H1 (cell line): ENCODE data around the gene PDE2A. TPM values are rescaled to one million over a fixed set of nuclear protein-coding genes. Genes with fewer than 3 reads are reported as not detected.

Experiments used
- CTCF ChIA-PET: fragments of 300-600 bp; sonication (Branson Sonifier 250); formaldehyde crosslinking; loops from one replicate; lab custom pipeline; 2021; ENCODE audit not compliant: partially characterized antibody; lab: Charles Lee
- POLR2A ChIA-PET: fragments of 300-600 bp; sonication (Branson Sonifier 250); formaldehyde crosslinking; loops from one replicate; lab custom pipeline; 2021; ENCODE audit warnings: inconsistent platforms; ENCODE audit not compliant: partially characterized antibody; lab: Charles Lee
- DNase-seq, 2 experiments: peaks; one replicate each; pipeline versions ENCODE4 v3.0.0 to v3.0.0-alpha.2; 2010 to 2022; ENCODE audit warnings: low spot score in 2 of 2, low read depth in 1 of 2, mixed read lengths in 1 of 2
- FAIRE-seq: peaks from 2 replicates; lab custom pipeline; 2011; peaks lifted over from hg19 to GRCh38; lab: Jason Lieb, UNC
- H2AFZ ChIP-seq: 2 replicates; pipeline ENCODE4 v1.8.1; 2012; ENCODE audit warnings: low read length, inconsistent platforms
- H2AK5ac ChIP-seq: 2 replicates; pipeline ENCODE4 v1.6.1; 2013; ENCODE audit warnings: low read depth, low read length
- H2BK120ac ChIP-seq: replicated peaks from 2 replicates; pipeline ENCODE3; 2013; ENCODE audit warnings: low read depth, low read length, inconsistent platforms
- H2BK12ac ChIP-seq: 2 replicates; pipeline ENCODE4 v1.6.1; 2013; ENCODE audit warnings: low read depth, low read length
- H2BK15ac ChIP-seq: 2 replicates; pipeline ENCODE4 v1.6.1; 2013; ENCODE audit warnings: low read length
- H2BK20ac ChIP-seq: 2 replicates; pipeline ENCODE4 v1.6.1; 2013; ENCODE audit warnings: low read length
- H2BK5ac ChIP-seq: 2 replicates; pipeline ENCODE4 v1.6.1; 2013; ENCODE audit warnings: low read depth, low read length
- H3K14ac ChIP-seq: 2 replicates; pipeline ENCODE4 v1.6.1; 2013; ENCODE audit warnings: inconsistent platforms; ENCODE audit not compliant: insufficient read length
- H3K18ac ChIP-seq: 2 replicates; pipeline ENCODE4 v1.6.1; 2013; ENCODE audit warnings: low read length; ENCODE audit errors: extremely low read depth
- H3K23ac ChIP-seq: 2 replicates; pipeline ENCODE4 v1.6.1; 2013; ENCODE audit warnings: inconsistent platforms; ENCODE audit not compliant: insufficient read length
- H3K23me2 ChIP-seq: 2 replicates; pipeline ENCODE4 v1.6.1; 2013; ENCODE audit warnings: low read depth, low read length
- H3K27ac ChIP-seq: 2 replicates; pipeline ENCODE4 v1.6.1; 2011; ENCODE audit warnings: low read depth, low read length, inconsistent platforms
- H3K27me3 ChIP-seq, 4 experiments: replicated peaks in 1 of 4; 1 replicate in 1 of 4; 2 replicates in 3 of 4; pipeline versions ENCODE4 v1.6.1 to v1.8.1; 2011 to 2013; ENCODE audit warnings: low read length in 3 of 4, mild to moderate bottlenecking in 3 of 4, inconsistent platforms in 2 of 4, mixed read lengths in 2 of 4, moderate library complexity in 1 of 4; ENCODE audit not compliant: control insufficient read depth in 3 of 4, insufficient read depth in 3 of 4; ENCODE audit errors: extremely low read depth in 1 of 4
- H3K36me3 ChIP-seq, 4 experiments: 2 replicates each; pipeline versions ENCODE4 v1.6.1 to v1.8.1; 2011 to 2013; ENCODE audit warnings: mild to moderate bottlenecking in 4 of 4, low read length in 3 of 4, moderate library complexity in 2 of 4, control low read depth in 1 of 4, inconsistent platforms in 1 of 4; ENCODE audit not compliant: insufficient read depth in 4 of 4, control insufficient read depth in 2 of 4
- H3K4ac ChIP-seq: replicated peaks from 2 replicates; pipeline ENCODE3; 2013; ENCODE audit warnings: low read length, low read depth, mixed read lengths, inconsistent platforms; ENCODE audit not compliant: insufficient read length
- H3K4me1 ChIP-seq, 4 experiments: replicated peaks in 1 of 4; 1 replicate in 1 of 4; 2 replicates in 3 of 4; pipeline versions ENCODE4 v1.6.1 to v1.8.1; 2011 to 2013; ENCODE audit warnings: low read length in 3 of 4, inconsistent platforms in 2 of 4, mixed read lengths in 1 of 4; ENCODE audit not compliant: insufficient read depth in 4 of 4, control insufficient read depth in 3 of 4
- H3K4me2 ChIP-seq, 2 experiments: 2 replicates each; pipeline versions ENCODE4 v1.6.1 to v1.8.1; 2011 to 2013; ENCODE audit warnings: low read depth in 2 of 2, low read length in 2 of 2, control low read depth in 1 of 2, inconsistent platforms in 1 of 2, mild to moderate bottlenecking in 1 of 2; ENCODE audit not compliant: insufficient read depth in 1 of 2
- H3K4me3 ChIP-seq, 4 experiments: fragments of 200-600, 300-600 bp in 1 of 4; sonication (generic), shearing (Covaris generic), sonication (Bioruptor Twin) in 1 of 4; 2 replicates each; pipeline versions ENCODE4 v1.5.1 to v1.8.1; 2011 to 2016; ENCODE audit warnings: low read length in 4 of 4, low read depth in 3 of 4, control low read depth in 2 of 4, inconsistent platforms in 2 of 4, mild to moderate bottlenecking in 2 of 4, mixed read lengths in 1 of 4, moderate library complexity in 1 of 4; ENCODE audit not compliant: insufficient read depth in 2 of 4; ENCODE audit errors: extremely low read depth in 1 of 4
- H3K56ac ChIP-seq: replicated peaks from 2 replicates; pipeline ENCODE3; 2013; ENCODE audit warnings: low read depth, mild to moderate bottlenecking, mixed read lengths, low read length, inconsistent platforms; ENCODE audit not compliant: insufficient read length
- H3K79me1 ChIP-seq: 2 replicates; pipeline ENCODE4 v1.6.1; 2013; ENCODE audit warnings: low read depth, low read length, control low read depth
- H3K79me2 ChIP-seq, 2 experiments: 2 replicates each; pipeline versions ENCODE4 v1.6.1 to v1.8.1; 2012 to 2013; ENCODE audit warnings: low read length in 2 of 2, mild to moderate bottlenecking in 2 of 2, inconsistent platforms in 1 of 2; ENCODE audit not compliant: insufficient read depth in 2 of 2, control insufficient read depth in 1 of 2
- H3K9ac ChIP-seq, 4 experiments: replicated peaks in 1 of 4; 1 replicate in 1 of 4; 2 replicates in 3 of 4; pipeline versions ENCODE4 v1.6.1 to v1.8.1; 2011 to 2013; ENCODE audit warnings: low read depth in 3 of 4, low read length in 3 of 4, control low read depth in 2 of 4, mild to moderate bottlenecking in 2 of 4, moderate library complexity in 2 of 4, inconsistent platforms in 1 of 4; ENCODE audit errors: extremely low read depth in 1 of 4
- H3K9me3 ChIP-seq, 2 experiments: 2 replicates each; pipeline versions ENCODE4 v1.6.1 to v1.8.1; 2012 to 2013; ENCODE audit warnings: mild to moderate bottlenecking in 2 of 2, moderate library complexity in 2 of 2, control low read depth in 1 of 2, inconsistent platforms in 1 of 2, low read depth in 1 of 2, low read length in 1 of 2, mixed read lengths in 1 of 2; ENCODE audit not compliant: insufficient read depth in 2 of 2
- H4K20me1 ChIP-seq, 2 experiments: replicated peaks in 1 of 2; 2 replicates each; pipeline versions ENCODE3 to v1.8.1; 2011 to 2013; ENCODE audit warnings: inconsistent platforms in 2 of 2, low read length in 2 of 2, mild to moderate bottlenecking in 1 of 2; ENCODE audit not compliant: insufficient read depth in 2 of 2, control insufficient read depth in 1 of 2
- H4K5ac ChIP-seq: 2 replicates; pipeline ENCODE4 v1.6.1; 2013; ENCODE audit warnings: low read length, low read depth, mixed read lengths, inconsistent platforms; ENCODE audit not compliant: insufficient read length
- H4K8ac ChIP-seq: 2 replicates; pipeline ENCODE4 v1.8.0; 2013; ENCODE audit warnings: mild to moderate bottlenecking, moderate library complexity, low read length, inconsistent platforms; ENCODE audit not compliant: insufficient read depth; ENCODE audit errors: extremely low read depth
- H4K91ac ChIP-seq: replicated peaks from 2 replicates; pipeline ENCODE3; 2013; ENCODE audit warnings: low read length, mixed read lengths, inconsistent platforms; ENCODE audit not compliant: insufficient read length
- CBX8 ChIP-seq: fragments of 300-800, 300-1000 bp; sonication (generic); IDR thresholded peaks from 2 replicates; pipeline ENCODE4 v1.7.1; 2016; ENCODE audit warnings: low read depth, low read length, borderline replicate concordance
- EZH2 ChIP-seq: fragments of 200-600 bp; sonication (generic); IDR thresholded peaks from 2 replicates; pipeline ENCODE4 v1.7.1; 2012; ENCODE audit warnings: low read depth, mild to moderate bottlenecking, moderate library complexity, low read length, inconsistent platforms; ENCODE audit not compliant: severe bottlenecking
- KDM1A ChIP-seq: fragments of 200-600, 300-600 bp; sonication (generic); IDR thresholded peaks from 2 replicates; pipeline ENCODE4 v1.7.1; 2016; ENCODE audit warnings: mild to moderate bottlenecking, low read length, borderline replicate concordance
- KDM4A ChIP-seq: IDR thresholded peaks from one replicate; pipeline ENCODE4 v1.7.1; 2012; ENCODE audit warnings: low read depth, mild to moderate bottlenecking, moderate library complexity, low read length, inconsistent platforms; ENCODE audit not compliant: severe bottlenecking
- POLR2AphosphoS5 ChIP-seq: IDR thresholded peaks from 2 replicates; pipeline ENCODE4 v1.6.1; 2011; ENCODE audit warnings: low read depth, low read length
- POU5F1 ChIP-seq: IDR thresholded peaks from 2 replicates; pipeline ENCODE4 v1.6.1; 2011; ENCODE audit warnings: low read depth, mild to moderate bottlenecking, low read length, moderate library complexity
- RAD21 ChIP-seq, 2 experiments: IDR thresholded peaks in 1 of 2; conservative IDR thresholded peaks in 1 of 2; 2 replicates each; pipeline ENCODE4 v1.6.1; 2011; ENCODE audit warnings: low read depth in 2 of 2, low read length in 2 of 2, improper control_type of control experiment in 1 of 2, inconsistent platforms in 1 of 2, mild to moderate bottlenecking in 1 of 2, moderate library complexity in 1 of 2
- RBBP5 ChIP-seq: IDR thresholded peaks from 2 replicates; pipeline ENCODE4 v1.7.1; 2012; ENCODE audit warnings: low read depth, mild to moderate bottlenecking, inconsistent platforms, low read length, moderate library complexity, borderline replicate concordance
- RNF2 ChIP-seq: fragments of 200-900, 300-1000 bp; sonication (generic); IDR thresholded peaks from 2 replicates; pipeline ENCODE4 v1.7.1; 2016; ENCODE audit warnings: borderline replicate concordance, low read depth, mild to moderate bottlenecking, antibody characterized with exemption, low read length; ENCODE audit not compliant: poor library complexity, severe bottlenecking; ENCODE audit errors: missing control alignments
- SUZ12 ChIP-seq: fragments of 200-600 bp; sonication (generic); IDR thresholded peaks from 2 replicates; pipeline ENCODE4 v1.6.1; 2012; ENCODE audit warnings: mild to moderate bottlenecking, inconsistent platforms, low read length, moderate library complexity, mixed read lengths
- TBP ChIP-seq: IDR thresholded peaks from 2 replicates; pipeline ENCODE4 v1.6.1; 2011; ENCODE audit warnings: low read depth, low read length, improper control_type of control experiment
- WGBS, 2 experiments: shearing (Covaris generic) in 1 of 2; methylation state at CpG; one replicate each; pipeline versions ENCODE4 v1.1.6 to v1.1.7; 2013 to 2015; ENCODE audit warnings: low lambda C conversion rate in 2 of 2, mixed read lengths in 2 of 2, inconsistent platforms in 1 of 2, low coverage in 1 of 2, missing lambda C conversion rate in 1 of 2; ENCODE audit not compliant: insufficient replicate concordance in 2 of 2, insufficient coverage in 1 of 2, insufficient read length in 1 of 2; ENCODE audit errors: extremely low coverage in 1 of 2, missing lambda C conversion rate in 1 of 2; 5-methylcytosine and 5-hydroxymethylcytosine counted together
- polyA plus RNA-seq, 7 experiments: library from polyadenylated mRNA; depleted of rRNA in 3 of 7; stranded (reverse) in 5 of 7; unstranded in 2 of 7; fragments of >200 nt in 5 of 7; fragments of 200-250 nt in 2 of 7; gene quantifications; 1 replicate in 5 of 7; 2 replicates in 1 of 7; 4 replicates in 1 of 7; pipeline versions ENCODE4 v1.2.1 to v1.2.3, GENCODE V29; 2011 to 2013; ENCODE audit warnings: missing spikeins in 2 of 7, mixed read lengths in 2 of 7
- total RNA-seq: library from RNA; stranded (reverse); fragmentation: NEBNext Ultra II Directional; extraction: Animal tissue kit (Norgen Biotek cat#: 25700); gene quantifications from 2 replicates; pipeline ENCODE4 v1.2.1, GENCODE V29; 2021
- TF ChIP-seq, protein P1 (sequence below): IDR thresholded peaks from 2 replicates; pipeline ENCODE4 v1.6.1; 2012; ENCODE audit warnings: low read length, inconsistent platforms

Gene PDE2A
- total and polyA plus RNA-seq, 2 of the 8 experiments (the other 6 are each of a cell fraction or from before 2014, with no cell fraction given): 3.4 to 7.1 TPM

GRCh38 chr11:72528121-72528520 is 146.1 kb downstream of the PDE2A start:
- POLR2A ChIA-PET: no interaction called here
- Histone ChIP-seq H3K23ac (no peak overlapping the region), H2AK5ac (no peak overlapping the region), H2BK15ac (no peak overlapping the region), H3K27me3 (no peaks in the 10 kb centered on the region; a peak in 1 of 7 replicates), H3K9ac (no peak overlapping the region), H4K20me1 (no peaks in the 10 kb centered on the region), H4K91ac (no peak overlapping the region), H3K36me3 (no peaks in the 10 kb centered on the region), H3K4me3 (no peak overlapping the region), H4K5ac (no peak overlapping the region), H2BK12ac (no peak overlapping the region), H3K18ac (no peak overlapping the region), H3K79me1 (no peaks in the 10 kb centered on the region), H3K4me2 (no peak overlapping the region), H3K9me3 (no peaks in the 10 kb centered on the region), H2BK5ac (no peak overlapping the region), H2BK20ac (no peak overlapping the region), H3K4me1 (no peaks in the 10 kb centered on the region), H3K27ac (no peak overlapping the region), H3K14ac (no peak overlapping the region), H3K56ac (no peak overlapping the region), H3K79me2 (no peaks in the 10 kb centered on the region), H2AFZ (no peak overlapping the region), H3K4ac (no peak overlapping the region), H4K8ac (no peak overlapping the region), H2BK120ac (no peak overlapping the region), H3K23me2 (no peaks in the 10 kb centered on the region)
- CTCF ChIA-PET: no interaction called here
- DNase-seq (no peak), FAIRE-seq (no peak)
- 93% methylated on average over 3 of the region's 3 CpGs; no CpG with 5 or more reads in 1 of the 2 experiments for WGBS, 2 experiments
- no peak for TF ChIP-seq KDM1A
- TF ChIP-seq POLR2AphosphoS5: no peak
- no peak for TF ChIP-seq SUZ12
- TF ChIP-seq RBBP5: no peak
- no peak for TF ChIP-seq RNF2
- TF ChIP-seq, protein P1, sequence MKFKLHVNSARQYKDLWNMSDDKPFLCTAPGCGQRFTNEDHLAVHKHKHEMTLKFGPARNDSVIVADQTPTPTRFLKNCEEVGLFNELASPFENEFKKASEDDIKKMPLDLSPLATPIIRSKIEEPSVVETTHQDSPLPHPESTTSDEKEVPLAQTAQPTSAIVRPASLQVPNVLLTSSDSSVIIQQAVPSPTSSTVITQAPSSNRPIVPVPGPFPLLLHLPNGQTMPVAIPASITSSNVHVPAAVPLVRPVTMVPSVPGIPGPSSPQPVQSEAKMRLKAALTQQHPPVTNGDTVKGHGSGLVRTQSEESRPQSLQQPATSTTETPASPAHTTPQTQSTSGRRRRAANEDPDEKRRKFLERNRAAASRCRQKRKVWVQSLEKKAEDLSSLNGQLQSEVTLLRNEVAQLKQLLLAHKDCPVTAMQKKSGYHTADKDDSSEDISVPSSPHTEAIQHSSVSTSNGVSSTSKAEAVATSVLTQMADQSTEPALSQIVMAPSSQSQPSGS: no peak
- TF ChIP-seq KDM4A: no peak
- no peak for TF ChIP-seq RAD21 (IDR thresholded peaks at IDR 0.05 in 1 of 2, conservative IDR thresholded peaks at IDR 0.05 in 1 of 2; ENCODE audit: low read depth in 2 of 2, low read length in 2 of 2)
- TF ChIP-seq CBX8: no peak
- TF ChIP-seq EZH2: no peak
- TF ChIP-seq POU5F1: no peak
- TF ChIP-seq TBP: no peak
